MM.1S (cell line): ENCODE measurements around the gene ALPI.

Experiments
- EZH2 ChIP-seq: fragments of 300-600 bp; sonication (generic); optimal IDR thresholded peaks from 2 replicates; pipeline ENCODE3; 2017; ENCODE audit warnings: low read depth, mild to moderate bottlenecking, antibody characterized with exemption, low read length, mixed read lengths
- EZH2phosphoT487 ChIP-seq: fragments of 300-600 bp; sonication (generic); IDR thresholded peaks from 2 replicates; pipeline ENCODE4 v1.6.1; 2018; ENCODE audit warnings: antibody characterized with exemption, low read length
- TF ChIP-seq, protein P1 (sequence below): fragments of 300-600 bp; sonication (generic); IDR thresholded peaks from 2 replicates; pipeline ENCODE4 v1.5.1; 2016; ENCODE audit warnings: antibody characterized with exemption, low read length, mixed read lengths

DNA sequence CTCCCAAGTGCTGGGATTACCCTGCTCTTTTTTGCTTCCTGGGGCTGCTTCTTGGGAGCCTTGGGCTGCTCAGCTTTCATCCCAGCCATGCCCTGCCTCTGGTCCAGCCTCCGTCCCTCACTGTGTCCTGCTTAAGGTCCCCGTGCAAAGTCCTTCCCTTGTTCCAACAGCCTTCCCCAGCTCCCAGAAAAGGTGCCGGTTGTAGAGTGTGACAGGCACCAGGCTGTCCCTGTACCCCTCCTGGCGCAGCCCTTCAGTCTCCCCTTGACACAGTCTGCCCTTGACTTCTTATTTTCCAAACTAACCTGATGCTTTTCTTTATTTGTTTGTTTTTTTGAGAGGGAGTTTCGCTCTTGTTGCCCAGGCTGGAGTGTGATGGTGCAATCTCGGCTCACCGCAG, 20.1 kb upstream of the ALPI start:
- TF ChIP-seq, protein P1, sequence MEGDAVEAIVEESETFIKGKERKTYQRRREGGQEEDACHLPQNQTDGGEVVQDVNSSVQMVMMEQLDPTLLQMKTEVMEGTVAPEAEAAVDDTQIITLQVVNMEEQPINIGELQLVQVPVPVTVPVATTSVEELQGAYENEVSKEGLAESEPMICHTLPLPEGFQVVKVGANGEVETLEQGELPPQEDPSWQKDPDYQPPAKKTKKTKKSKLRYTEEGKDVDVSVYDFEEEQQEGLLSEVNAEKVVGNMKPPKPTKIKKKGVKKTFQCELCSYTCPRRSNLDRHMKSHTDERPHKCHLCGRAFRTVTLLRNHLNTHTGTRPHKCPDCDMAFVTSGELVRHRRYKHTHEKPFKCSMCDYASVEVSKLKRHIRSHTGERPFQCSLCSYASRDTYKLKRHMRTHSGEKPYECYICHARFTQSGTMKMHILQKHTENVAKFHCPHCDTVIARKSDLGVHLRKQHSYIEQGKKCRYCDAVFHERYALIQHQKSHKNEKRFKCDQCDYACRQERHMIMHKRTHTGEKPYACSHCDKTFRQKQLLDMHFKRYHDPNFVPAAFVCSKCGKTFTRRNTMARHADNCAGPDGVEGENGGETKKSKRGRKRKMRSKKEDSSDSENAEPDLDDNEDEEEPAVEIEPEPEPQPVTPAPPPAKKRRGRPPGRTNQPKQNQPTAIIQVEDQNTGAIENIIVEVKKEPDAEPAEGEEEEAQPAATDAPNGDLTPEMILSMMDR: no peak
- TF ChIP-seq EZH2: no peak
- no peak for TF ChIP-seq EZH2phosphoT487
